ENCODE measurements around the gene SLC22A25.
"Not testable (repeated sequence)": the region's sequence is repeated elsewhere in the genome, so short reads cannot be mapped to it uniquely, and the experiment has no call there.

SLC22A25 gene

DNA sequence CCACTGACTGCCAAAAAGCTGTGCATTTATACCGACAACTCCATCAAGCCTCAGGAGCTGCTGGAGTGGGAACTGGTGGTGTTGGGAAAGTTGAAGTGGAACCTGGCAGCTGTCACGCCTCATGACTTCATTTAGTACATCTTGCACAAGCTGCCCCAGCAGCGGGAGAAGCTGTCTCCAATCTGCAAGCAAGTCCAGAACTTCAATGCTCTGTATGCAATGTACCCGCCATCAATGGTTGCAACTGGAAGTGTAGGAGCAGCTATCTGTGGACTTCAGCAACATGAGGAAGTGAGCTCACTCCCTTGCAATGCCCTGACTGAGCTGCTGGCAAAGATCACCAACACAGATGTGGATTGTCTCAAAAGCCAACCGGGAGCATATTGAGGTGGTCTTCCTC lies at the start of gene SLC22A25:
Gene SLC22A25 (minus strand): TSS at position 67 of the 400 bp plus-strand sequence. CDS start 13,947 bp downstream, outside the sequence.
- no peak for DNase-seq

GRCh38 chr11:63290285-63290684 lies 46.9 kb upstream of the SLC22A25 start:
- no peak for DNase-seq

- no peak for DNase-seq
Measured at GRCh38 chr11:63289658-63290057, 46.3 kb upstream of the SLC22A25 start.

DNA sequence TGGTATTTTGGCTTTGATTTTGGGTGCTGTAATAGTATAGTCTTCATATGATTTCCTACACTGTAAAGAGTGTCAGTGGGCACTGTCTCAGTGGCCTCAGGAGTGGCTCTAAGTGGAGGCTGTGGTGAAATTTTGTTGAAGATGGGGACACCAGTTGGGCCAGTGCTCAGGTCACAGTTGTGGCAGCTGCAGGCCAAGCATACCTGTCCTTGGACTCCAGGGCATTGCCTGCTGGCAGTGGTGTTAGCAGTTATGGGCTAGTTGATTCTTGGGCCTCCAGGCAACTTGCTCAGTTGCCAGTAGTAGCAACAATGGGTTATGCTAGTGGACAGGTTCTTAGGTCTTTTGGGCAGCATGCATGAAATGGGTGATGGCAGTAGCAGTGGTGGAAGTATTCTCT lies 39.2 kb upstream of the SLC22A25 start:
- DNase-seq: no peak

DNA sequence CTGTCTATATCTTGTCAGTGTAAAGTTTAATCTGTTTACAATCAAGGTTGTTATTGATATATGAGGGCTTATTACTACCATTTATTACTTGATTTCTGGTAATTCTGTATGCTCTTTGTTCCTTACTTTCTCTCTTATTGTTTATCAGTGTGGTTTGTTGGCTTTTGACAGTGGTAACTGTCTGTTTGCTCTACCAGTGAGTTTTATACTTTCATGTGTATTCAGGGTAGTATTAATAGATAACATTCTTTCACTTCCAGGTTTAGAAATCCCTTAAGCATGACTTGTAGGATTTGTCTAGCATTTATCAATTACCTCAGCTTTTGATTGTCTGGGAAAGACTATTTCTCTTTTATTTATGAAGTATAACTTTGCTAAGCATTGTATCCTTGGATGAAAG lies 37.5 kb upstream of the SLC22A25 start:
- DNase-seq: no peak

GRCh38 chr11:63277345-63277943 lies 34.0 kb upstream of the SLC22A25 start:
- peak; percentile 1 for DNase-seq

DNA sequence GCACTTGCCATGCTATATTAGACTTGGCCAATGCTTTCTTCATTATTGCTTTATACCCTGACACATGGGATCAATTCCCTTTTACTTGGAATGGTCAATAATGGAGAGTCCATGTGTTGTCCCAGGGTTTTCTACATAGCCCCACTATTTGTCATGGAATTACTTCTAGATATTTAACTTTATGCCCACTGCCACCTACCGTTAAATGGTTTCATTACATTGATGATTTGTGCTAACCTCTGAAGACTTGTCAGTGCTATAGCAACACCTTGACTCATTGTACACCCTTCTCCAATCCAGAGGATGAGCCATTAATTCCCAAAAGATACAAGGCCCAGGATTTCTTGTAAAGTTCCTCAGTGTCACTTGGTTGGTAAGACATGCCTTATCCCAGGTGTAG lies 31.4 kb upstream of the SLC22A25 start:
- no peak for DNase-seq

DNA sequence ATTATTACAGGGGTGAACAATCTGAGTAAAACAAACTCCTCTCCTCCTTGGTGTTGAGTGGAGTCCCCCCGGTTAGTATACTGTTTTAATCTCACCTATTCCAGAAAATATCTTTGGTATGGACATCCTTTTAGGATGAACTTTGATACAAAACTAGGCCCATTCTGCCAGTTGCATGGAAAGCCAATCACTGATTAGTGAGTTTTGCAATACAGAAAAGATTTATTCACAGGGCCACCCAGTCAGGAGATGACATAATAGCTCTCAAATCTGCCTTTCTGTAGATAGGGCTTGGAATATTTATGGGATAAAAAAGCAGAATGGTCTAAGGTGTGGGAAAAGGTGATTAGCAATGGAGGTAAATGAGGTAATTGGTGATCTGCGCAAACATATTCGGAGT lies 30.3 kb upstream of the SLC22A25 start:
- DNase-seq: no peak

- DNase-seq: no peak
Measured at GRCh38 chr11:63262547-63262946, 19.1 kb upstream of the SLC22A25 start.

- no peak for DNase-seq
Measured at GRCh38 chr11:63251312-63251711, 7.9 kb upstream of the SLC22A25 start.

- DNase-seq: no peak
Measured at GRCh38 chr11:63250162-63251050, 7.0 kb upstream of the SLC22A25 start.

GRCh38 chr11:63248966-63249365 lies 5.6 kb upstream of the SLC22A25 start:
- DNase-seq: no peak

DNA sequence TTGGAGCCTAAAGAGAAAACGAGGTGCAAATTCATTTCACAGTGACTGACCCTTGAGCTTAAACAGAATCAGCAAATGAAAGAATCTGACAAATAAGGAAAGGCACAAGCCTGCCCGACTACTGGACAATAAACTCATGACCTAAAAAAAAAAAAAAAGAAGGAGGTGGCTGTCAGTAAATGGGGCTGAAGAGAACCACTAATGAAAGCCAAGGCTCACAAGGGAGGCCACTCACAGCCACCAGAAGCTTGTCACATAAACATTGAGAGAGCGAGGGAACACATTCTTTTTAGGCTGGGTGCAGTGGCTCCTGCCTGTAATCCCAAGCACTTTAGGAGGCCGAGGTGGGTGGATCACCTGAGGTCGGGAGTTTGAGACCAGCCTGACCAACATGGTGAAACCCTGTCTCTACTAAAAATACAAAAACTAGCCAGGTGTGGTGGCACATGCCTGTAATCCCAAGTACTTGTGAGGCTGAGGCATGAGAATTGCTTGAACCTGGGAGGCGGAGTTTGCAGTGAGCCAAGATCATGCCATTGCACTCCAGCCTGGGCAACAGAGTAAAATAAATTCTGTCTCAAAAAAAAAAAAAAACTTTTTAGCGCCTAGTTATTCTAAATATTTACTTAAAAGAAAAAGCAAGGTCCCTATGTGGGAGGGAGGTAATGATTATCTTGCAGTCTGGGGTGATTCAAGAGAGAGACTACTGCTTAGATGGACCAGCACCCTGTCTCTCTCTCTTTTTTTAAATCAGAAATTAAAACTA lies 4.0 kb upstream of the SLC22A25 start:
- not testable (repeated sequence) for DNase-seq

GRCh38 chr11:63246045-63246444 lies 2.6 kb upstream of the SLC22A25 start:
- no peak for DNase-seq

DNA sequence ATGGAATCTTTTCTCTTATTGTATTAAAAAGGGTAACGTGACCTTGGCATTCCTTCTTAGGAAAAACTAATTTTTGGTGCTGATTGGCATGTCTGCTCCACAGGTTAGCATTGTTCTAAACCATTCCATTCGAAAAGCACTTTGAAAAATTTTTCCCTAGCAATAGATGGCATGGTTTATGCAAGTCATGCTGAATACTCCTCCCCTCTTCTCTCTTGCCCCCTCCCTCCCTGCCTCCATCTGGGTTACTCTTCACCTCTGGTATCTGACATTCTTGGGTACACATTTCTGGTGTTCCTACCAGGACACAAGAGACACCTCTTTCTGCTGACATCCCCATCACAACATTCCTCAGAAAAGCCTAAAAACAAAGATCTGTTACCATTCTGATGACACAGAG lies 1.5 kb upstream of the SLC22A25 start:
- DNase-seq: no peak

DNA sequence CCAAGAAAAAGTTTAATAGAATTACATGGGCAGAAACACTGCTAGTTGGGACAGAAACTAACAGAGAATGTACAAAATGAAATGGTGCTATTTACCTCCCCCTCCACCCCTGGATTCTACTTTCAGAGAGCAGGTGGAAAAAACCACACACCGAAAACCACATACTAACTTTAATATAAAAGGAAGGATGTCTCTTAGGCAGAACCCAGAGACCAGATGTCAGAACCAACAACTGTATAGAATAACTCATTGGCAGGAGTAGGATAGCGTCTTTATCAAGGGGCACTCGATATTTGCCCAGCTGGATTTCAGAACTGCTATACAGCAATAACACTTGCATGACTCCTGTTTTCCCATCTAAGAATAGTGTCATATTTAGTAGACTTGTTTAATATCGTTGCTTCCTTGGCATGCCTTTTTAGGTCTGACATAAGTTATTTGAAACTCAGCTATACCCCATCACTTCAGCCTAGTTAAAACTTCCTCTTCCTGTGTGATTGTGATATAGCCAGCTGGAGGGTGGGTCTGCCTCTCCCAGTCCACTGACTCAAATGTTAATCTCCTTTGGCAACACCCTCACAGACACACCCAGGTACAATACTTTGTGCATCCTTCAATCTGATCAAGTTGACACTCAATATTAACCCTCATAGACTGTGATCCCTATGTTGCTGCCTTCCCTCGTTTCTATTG lies 1.2 kb downstream of the SLC22A25 start:
- no peak for DNase-seq

- no peak for DNase-seq
Measured at GRCh38 chr11:63240791-63241379, 2.5 kb downstream of the SLC22A25 start.

DNA sequence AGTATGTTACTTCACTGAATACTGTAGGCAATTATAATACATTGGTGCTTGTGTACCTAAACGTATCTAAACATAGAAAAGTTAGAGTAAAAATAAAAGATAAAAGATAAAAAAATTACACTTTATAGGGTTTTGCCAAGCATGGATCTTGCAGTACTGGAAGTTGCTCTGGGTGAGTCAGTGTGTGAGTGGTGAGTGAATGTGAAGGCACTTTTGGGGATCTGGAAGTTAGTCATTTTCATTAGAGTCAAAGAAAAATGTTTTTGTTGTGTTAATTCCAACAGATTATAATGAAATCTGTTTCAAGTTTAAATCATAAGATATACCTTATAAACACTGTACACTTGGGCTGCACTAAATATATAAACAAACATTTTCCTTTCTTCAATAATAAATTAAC lies 3.3 kb downstream of the SLC22A25 start:
- DNase-seq: no peak

GRCh38 chr11:63239254-63239653 lies 4.1 kb downstream of the SLC22A25 start:
- no peak for DNase-seq

DNA sequence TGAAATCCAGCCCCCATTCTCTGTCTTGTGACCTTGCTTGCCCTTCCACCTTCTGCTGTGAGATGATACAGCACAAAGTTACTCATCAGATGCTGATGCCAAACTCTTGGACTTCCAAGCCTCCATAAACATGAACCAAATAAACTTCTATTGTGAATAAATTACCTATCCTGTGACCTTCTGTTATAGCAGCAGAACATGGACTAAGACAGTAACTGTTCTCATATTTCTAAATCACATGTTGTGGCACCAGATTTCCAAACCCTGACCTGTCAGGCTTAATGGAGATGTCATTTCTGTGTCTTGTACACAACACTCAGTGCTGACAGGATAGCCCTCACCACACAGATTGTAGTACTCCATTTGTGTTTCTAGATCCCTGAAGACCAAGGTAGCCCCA lies 6.0 kb downstream of the SLC22A25 start:
- DNase-seq: no peak

GRCh38 chr11:63235471-63236461 lies 7.6 kb downstream of the SLC22A25 start:
- not testable (repeated sequence) for DNase-seq
